Measurements from ENCODE around the gene GPAT3. TPM values are rescaled to one million over a fixed set of nuclear protein-coding genes. Genes with fewer than 3 reads are reported as not detected.
"Not testable (repeated sequence)": the region's sequence is repeated elsewhere in the genome, so short reads cannot be mapped to it uniquely, and the experiment has no call there.

GPAT3 gene
- total and polyA plus RNA-seq, 5 experiments from 2014 or later, result 1.6 to 6.1 (median 3.2) TPM

DNA sequence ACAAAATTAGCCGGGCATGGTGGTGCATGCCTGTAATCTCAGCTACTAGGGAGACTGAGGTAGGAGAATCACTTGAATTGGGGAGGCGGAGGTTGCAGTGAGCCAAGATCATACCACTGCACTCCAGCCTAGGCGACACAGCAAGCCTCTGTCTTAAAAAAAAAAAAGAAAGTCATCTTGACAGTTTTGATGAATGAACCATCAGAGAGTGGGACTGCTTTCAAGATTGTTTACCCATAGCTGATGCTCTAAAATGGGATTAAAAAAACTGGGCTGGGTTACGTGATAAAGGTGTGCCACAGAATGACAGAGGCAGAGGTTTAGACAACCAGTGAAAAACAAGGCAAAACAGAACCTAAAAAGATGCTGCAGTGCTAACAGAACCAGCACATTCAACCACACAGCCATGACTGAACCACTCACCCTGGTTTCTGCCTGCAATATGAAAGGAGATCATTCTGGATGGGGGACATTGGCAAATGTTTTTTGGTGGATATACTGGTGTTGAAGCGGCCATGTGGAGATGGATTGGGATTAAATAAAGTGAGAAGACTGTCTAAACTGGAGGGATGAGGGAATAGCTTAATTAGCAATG, 22.2 kb downstream of the GPAT3 start:
- Mint-ChIP-seq H3K4me3 (no peak overlapping the region), H3K4me1 (peaks cover 0 to 17% (median 1%) of the 10 kb centered on the region in 4 donors), H3K9me3 (no peaks in the 10 kb centered on the region), H3K27ac (peak overlapping the region in 1 of 10 donors; percentile 7), H3K36me3 (peaks cover 0 to 2% (median 0%) of the 10 kb centered on the region in 3 donors), H3K27me3 (peaks cover 0 to 4% (median 0%) of the 10 kb centered on the region in 5 donors)
- ATAC-seq (no peak), DNase-seq (no peak)
- POLR2A ChIA-PET, result no interaction called here

DNA sequence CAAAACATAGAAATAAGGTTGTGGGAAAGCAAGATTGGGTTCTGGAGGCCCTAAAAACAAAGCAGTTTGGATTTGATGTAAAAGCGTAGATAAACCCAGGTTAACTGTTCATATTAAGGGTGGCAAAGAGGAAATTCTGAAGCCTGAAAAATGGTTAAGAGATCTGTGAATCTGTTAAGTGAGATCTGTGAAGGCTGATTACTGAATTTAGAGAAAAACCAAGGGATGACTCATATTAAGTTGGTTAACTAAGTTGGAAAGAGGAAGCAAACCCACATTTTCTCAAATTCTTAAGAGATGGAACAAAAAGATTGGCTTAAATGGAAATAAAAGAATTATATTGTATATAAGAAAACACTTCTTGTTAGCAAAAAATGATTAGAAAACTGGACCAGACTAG, 22.8 kb downstream of the GPAT3 start:
- Mint-ChIP-seq H3K27me3 (peaks cover 0 to 4% (median 0%) of the 10 kb centered on the region in 5 donors), H3K4me3 (no peak overlapping the region), H3K27ac (no peak overlapping the region), H3K4me1 (peaks cover 0 to 15% (median 1%) of the 10 kb centered on the region in 4 donors), H3K36me3 (no peaks in the 10 kb centered on the region), H3K9me3 (no peaks in the 10 kb centered on the region)
- DNase-seq, result no peak
- POLR2A ChIA-PET, result no interaction called here
- ATAC-seq, result no peak

DNA sequence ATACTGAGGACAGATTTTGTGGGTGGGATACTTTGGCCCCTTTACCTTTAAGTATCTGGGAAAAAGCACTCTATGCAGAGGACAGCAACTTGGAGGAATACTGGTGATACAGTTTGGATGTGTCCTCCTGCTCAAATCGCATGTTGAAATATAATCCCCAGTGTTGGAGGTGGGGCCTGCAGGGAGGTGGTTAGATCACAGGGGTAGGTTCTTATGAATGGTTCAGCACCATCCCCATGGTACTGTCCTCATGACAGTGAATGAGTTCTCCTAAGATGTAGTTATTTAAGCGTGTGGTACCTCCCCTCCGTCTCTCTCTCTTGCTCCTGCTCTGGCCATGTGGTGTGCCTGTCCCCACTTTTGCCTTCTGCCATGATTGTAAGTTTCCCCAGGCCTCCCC, 24.6 kb downstream of the GPAT3 start:
- H3K27me3 Mint-ChIP-seq, result peaks cover 0 to 4% (median 0%) of the 10 kb centered on the region in 5 donors
- H3K27ac Mint-ChIP-seq, result no peak overlapping the region
- peaks cover 0 to 15% (median 1%) of the 10 kb centered on the region in 4 donors for H3K4me1 Mint-ChIP-seq
- DNase-seq (no peak), ATAC-seq (no peak)
- no peaks in the 10 kb centered on the region for H3K36me3 Mint-ChIP-seq
- POLR2A ChIA-PET, result no interaction called here
- H3K9me3 Mint-ChIP-seq, result no peaks in the 10 kb centered on the region
- no peak overlapping the region for H3K4me3 Mint-ChIP-seq

DNA sequence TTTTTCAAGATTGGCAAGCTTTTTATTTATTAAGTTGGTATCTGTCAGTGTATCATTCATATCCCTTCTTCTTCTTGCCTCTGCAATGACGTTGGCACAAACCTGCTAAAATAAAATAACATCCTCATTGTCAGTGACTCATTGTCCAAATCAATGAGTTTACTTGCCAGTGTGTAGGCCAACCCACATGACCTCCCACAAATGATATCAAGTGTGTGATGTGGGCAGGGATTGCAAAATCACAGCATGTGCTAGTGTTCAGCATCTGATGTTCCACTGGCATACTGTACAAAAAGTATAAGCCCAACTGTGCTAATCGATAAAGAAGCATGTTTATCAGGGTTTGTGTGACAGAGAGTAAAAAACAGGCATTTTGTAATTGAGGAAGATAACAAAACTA, 25.5 kb downstream of the GPAT3 start:
- H3K9me3 Mint-ChIP-seq, result no peaks in the 10 kb centered on the region
- no peaks in the 10 kb centered on the region for H3K36me3 Mint-ChIP-seq
- DNase-seq (no peak), ATAC-seq (no peak)
- H3K27me3 Mint-ChIP-seq, result peaks cover 0 to 4% (median 0%) of the 10 kb centered on the region in 5 donors
- H3K27ac Mint-ChIP-seq, result no peak overlapping the region
- H3K4me3 Mint-ChIP-seq, result no peak overlapping the region
- peaks cover 0 to 15% (median 1%) of the 10 kb centered on the region in 4 donors for H3K4me1 Mint-ChIP-seq
- POLR2A ChIA-PET, result no interaction called here

DNA sequence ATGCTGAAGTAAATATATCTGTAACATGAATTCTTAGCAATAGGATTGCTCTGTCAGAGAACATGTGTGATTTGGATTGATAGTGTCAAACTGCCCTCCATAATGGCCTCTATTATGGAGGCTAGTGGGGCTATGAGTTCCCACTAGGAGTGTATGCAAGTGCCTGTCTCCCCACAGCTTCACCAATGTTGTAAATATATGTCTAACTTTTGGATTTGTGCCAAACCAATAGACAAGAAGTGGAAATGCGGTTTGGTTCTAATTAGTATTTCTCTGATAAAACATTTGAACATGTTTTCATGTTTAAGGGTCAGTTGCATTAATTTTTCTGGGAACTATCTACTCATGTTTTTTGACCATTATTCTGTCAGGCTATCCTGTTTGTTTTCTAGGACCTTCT, 28.1 kb downstream of the GPAT3 start:
- no peaks in the 10 kb centered on the region for H3K9me3 Mint-ChIP-seq
- H3K4me1 Mint-ChIP-seq, result peaks cover 0 to 8% (median 0%) of the 10 kb centered on the region in 4 donors
- H3K27me3 Mint-ChIP-seq, result peaks cover 0 to 3% (median 0%) of the 10 kb centered on the region in 5 donors
- H3K27ac Mint-ChIP-seq, result no peak overlapping the region
- H3K36me3 Mint-ChIP-seq, result no peaks in the 10 kb centered on the region
- POLR2A ChIA-PET, result no interaction called here
- ATAC-seq (no peak), DNase-seq (no peak)
- no peak overlapping the region for H3K4me3 Mint-ChIP-seq

DNA sequence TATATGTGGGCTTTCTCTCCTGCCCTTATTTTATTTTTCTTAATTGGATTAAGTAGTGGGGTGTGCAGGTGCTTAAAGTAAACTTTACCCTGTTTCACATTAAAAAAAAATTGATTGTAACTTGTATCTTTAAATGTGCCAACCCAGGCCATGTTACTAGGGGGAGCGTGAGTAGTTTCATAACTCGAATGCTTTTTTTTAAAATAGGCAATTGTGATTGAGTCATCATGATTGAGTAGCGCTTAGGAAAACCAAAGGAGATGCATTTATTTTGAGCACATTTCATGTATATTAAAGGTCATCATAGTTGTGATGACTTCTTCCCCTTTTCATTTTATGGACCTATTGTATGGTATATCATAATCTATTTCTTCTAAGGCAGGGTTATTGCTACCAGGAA, 32.2 kb downstream of the GPAT3 start:
- H3K27ac Mint-ChIP-seq, result no peak overlapping the region
- ATAC-seq (no peak), DNase-seq (no peak)
- peaks cover 0 to 8% (median 0%) of the 10 kb centered on the region in 4 donors for H3K4me1 Mint-ChIP-seq
- POLR2A ChIA-PET, result no interaction called here
- peaks cover 0 to 3% (median 0%) of the 10 kb centered on the region in 5 donors for H3K27me3 Mint-ChIP-seq
- H3K4me3 Mint-ChIP-seq, result no peak overlapping the region
- no peaks in the 10 kb centered on the region for H3K36me3 Mint-ChIP-seq
- H3K9me3 Mint-ChIP-seq, result no peaks in the 10 kb centered on the region

DNA sequence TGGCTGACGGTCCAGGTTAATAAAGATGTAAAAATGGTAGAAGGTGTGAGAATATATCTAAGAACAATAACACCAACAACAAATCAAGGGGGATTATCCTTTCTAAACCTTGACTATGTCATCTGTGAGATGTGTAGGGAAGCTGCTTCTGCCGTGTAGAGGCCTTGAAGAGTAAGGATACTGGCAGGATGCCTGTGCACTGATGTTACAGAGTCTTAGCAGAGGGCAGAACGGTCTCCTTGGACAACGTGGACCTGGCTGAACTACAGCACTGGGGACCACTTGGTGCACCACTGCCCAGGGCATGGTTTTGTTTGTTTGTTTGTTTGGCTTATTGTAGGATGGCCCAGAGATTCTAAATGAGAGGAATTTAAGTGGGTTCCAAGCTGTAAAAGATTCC, 33.5 kb downstream of the GPAT3 start:
- ATAC-seq, result no peak

DNA sequence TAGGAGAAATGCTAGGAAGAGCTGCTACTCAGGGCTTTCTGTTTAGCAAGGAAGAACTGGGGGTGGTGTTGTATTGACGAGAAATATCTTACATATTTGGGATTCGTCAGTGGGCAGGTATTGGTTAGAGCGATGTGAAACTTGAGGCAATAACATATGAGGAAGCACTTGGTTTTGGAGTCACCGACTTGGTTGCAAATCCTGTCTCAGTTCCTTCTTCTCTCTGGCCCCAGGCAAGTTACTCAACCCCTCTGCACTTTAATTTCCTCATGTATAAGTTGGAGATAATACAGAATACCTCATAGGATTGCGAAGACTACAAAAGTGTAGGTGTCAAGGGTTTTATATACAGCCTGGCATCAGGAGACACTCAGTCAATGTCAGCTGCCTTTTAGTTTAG, 34.1 kb downstream of the GPAT3 start:
- no peaks in the 10 kb centered on the region for H3K36me3 Mint-ChIP-seq
- peaks cover 0 to 3% (median 0%) of the 10 kb centered on the region in 5 donors for H3K27me3 Mint-ChIP-seq
- no peak overlapping the region for H3K4me3 Mint-ChIP-seq
- no peak for ATAC-seq
- H3K4me1 Mint-ChIP-seq, result peaks cover 3 to 18% (median 11%) of the 10 kb centered on the region in 4 donors
- DNase-seq, result no peak
- POLR2A ChIA-PET, result no interaction called here
- no peaks in the 10 kb centered on the region for H3K9me3 Mint-ChIP-seq
- H3K27ac Mint-ChIP-seq, result no peak overlapping the region

More for the DNA sequence above, 33.5 kb downstream of the GPAT3 start:
- H3K27me3 Mint-ChIP-seq, result peaks cover 0 to 3% (median 0%) of the 10 kb centered on the region in 5 donors
- POLR2A ChIA-PET, result no interaction called here
- H3K4me3 Mint-ChIP-seq, result no peak overlapping the region
- H3K9me3 Mint-ChIP-seq, result no peaks in the 10 kb centered on the region
- H3K4me1 Mint-ChIP-seq, result peaks cover 3 to 18% (median 11%) of the 10 kb centered on the region in 4 donors
- no peak overlapping the region for H3K27ac Mint-ChIP-seq
- DNase-seq, result no peak
- H3K36me3 Mint-ChIP-seq, result no peaks in the 10 kb centered on the region

DNA sequence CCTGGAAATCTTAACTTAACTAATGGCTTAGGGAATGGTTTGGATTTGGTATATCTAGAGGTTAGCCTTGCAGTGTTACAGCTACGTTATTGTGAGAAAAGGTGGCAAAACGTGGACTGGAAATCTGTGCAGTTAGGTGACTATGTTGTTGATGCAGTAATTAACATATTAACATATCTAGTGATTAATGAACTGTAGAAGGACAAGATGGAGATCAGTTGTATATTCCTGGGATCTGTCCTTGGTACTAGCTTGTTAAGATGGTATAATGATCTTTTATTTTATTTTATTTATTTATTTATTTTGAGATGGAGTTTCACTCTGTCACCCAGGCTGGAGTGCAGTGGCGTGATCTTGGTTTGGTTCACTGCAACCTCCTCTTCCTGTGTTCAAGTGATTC, 36.9 kb downstream of the GPAT3 start:
- H3K27me3 Mint-ChIP-seq, result no peaks in the 10 kb centered on the region
- no peak overlapping the region for H3K4me3 Mint-ChIP-seq
- no peaks in the 10 kb centered on the region for H3K9me3 Mint-ChIP-seq
- POLR2A ChIA-PET, result no interaction called here
- peak overlapping the region in 1 of 10 donors; percentile 27 for H3K27ac Mint-ChIP-seq
- H3K36me3 Mint-ChIP-seq, result no peaks in the 10 kb centered on the region
- peaks cover 3 to 18% (median 11%) of the 10 kb centered on the region in 4 donors for H3K4me1 Mint-ChIP-seq
- ATAC-seq (no peak), DNase-seq (no peak)

DNA sequence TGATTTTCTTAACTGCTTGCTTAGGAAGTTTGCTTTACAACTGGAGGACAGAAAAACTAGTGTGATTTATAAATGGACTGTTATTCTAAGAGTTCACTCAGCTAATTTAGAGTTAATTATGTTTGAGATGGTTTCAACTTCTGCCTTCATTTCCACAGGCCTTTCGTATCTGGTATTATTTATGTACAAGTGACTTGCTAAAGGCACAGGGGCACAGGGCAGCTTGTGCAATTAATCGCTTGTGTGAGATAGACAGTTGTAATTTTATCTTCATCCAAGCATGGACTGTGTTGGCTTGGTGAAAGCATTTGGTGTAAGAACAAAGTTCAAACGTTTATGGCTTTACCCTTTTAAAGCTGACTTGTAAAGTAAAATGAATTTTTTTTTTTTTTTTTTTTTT, 38.3 kb downstream of the GPAT3 start:
- Mint-ChIP-seq H3K27me3 (no peaks in the 10 kb centered on the region), H3K9me3 (no peaks in the 10 kb centered on the region), H3K36me3 (no peaks in the 10 kb centered on the region), H3K27ac (peak overlapping the region in 2 of 10 donors; percentile 1 to 63), H3K4me1 (peaks cover 3 to 18% (median 11%) of the 10 kb centered on the region in 4 donors), H3K4me3 (no peak overlapping the region)
- no peak for ATAC-seq
- DNase-seq, result no peak
- POLR2A ChIA-PET, result no interaction called here

DNA sequence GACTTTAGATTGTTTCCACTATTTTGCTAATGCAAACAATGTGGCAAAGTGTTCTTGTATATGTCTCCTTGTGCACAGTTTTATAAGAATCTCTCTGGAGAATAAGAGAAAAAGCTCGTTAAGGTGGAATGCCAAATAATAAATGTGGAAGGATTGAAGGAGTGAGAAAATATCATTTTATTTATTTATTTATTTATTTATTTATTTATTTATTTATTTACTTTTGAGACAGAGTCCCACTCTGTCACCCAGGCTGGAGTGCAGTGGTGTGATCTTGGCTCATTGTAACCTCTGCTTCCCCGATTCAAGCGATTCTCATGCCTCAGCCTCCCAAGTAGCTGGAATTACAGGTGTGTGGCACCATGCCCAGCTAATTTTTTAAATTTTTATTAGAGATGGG, 40.3 kb downstream of the GPAT3 start:
- H3K4me3 Mint-ChIP-seq, ATAC-seq, POLR2A ChIA-PET, H3K36me3 Mint-ChIP-seq, H3K27me3 Mint-ChIP-seq, DNase-seq, H3K9me3 Mint-ChIP-seq, H3K27ac Mint-ChIP-seq: not testable (repeated sequence)
- H3K4me1 Mint-ChIP-seq, result peaks cover 3 to 13% (median 10%) of the 10 kb centered on the region in 4 donors

DNA sequence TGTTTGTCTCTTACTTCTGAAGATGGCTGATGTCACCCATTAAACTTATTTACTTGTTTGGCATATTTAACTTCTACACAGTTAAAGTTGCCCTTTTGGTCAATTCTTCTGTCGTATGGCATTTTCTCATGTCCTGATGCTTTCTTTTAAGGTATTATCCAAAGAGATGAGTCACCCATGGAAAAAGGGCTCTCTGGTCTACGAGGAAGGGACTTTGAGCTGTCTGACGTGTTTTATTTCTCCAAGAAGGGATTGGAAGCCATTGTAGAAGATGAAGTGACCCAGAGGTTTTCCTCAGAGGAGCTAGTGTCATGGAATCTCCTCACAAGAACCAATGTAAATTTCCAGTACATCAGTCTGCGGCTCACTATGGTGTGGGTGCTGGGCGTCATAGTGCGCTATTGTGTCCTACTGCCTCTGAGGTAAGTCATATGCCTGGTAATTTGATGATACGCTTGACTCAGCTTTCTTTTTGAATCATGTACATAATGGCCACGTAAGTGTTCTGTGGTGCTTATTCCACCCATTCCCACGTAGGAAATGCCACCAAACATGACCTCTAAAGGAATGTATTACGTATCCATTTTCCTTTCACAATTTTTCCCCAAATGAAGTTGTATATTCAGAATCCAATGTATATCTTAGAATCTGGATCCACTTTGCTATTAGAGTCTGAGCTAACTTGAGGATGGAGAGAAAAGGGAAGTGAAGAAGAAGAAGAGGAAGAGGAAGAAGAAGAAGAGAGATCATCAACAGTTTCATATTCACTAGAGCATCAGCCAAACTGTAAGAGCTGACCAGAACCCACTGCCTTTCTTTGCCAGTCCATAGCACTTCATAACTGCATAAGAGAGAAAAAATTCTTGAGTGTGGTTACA, 45.7 kb downstream of the GPAT3 start:
- no peak for ATAC-seq
- Mint-ChIP-seq H3K9me3 (no peaks in the 10 kb centered on the region), H3K27ac (peak overlapping the region in 1 of 10 donors; percentile 4), H3K4me3 (no peak overlapping the region), H3K4me1 (peaks cover 0 to 17% (median 0%) of the 10 kb centered on the region in 4 donors), H3K36me3 (peaks cover 0 to 1% (median 0%) of the 10 kb centered on the region in 3 donors), H3K27me3 (peaks cover 0 to 5% (median 0%) of the 10 kb centered on the region in 5 donors)
- POLR2A ChIA-PET, result interaction anchor here (0.6 kb wide), 1 partner anchor 37 kb away, joined by 3 read pairs; no protein-coding TSS in a partner anchor
- no peak for DNase-seq

DNA sequence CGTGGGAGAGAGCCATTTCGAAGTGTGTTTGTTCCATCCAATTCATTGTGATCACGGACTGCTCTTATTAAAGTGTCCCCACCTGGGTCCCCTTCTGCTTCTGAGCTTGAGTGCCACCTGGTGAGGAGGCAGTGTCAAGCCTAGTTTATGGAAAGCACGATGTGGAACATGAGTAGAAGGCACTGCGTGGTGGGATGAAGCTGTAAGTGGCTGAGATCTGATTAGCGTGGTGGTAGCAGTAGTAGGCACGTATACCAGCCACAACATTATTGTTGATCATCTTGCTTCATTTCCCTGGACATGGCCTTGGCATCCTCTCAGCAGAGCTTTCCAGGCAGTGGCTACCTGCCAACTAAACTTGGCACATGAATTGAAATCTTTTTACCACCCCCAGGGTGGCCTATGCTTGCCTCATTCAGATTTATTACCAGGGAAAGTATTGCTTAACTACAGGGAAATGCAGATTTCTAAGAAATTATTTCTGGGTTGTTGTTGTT, 46.4 kb downstream of the GPAT3 start:
- no peak for ATAC-seq
- peak in 2 of 10 donors; percentile 1 to 6 for DNase-seq
- POLR2A ChIA-PET, result interaction anchor here (0.6 kb wide), 1 partner anchor 38 kb away, joined by 3 read pairs; no protein-coding TSS in a partner anchor
- peaks cover 0 to 1% (median 0%) of the 10 kb centered on the region in 3 donors for H3K36me3 Mint-ChIP-seq
- no peak overlapping the region for H3K4me3 Mint-ChIP-seq
- H3K9me3 Mint-ChIP-seq, result no peaks in the 10 kb centered on the region
- H3K27me3 Mint-ChIP-seq, result peaks cover 0 to 5% (median 0%) of the 10 kb centered on the region in 5 donors
- H3K27ac Mint-ChIP-seq, result peak overlapping the region in 1 of 10 donors; percentile 4
- peaks cover 0 to 17% (median 0%) of the 10 kb centered on the region in 4 donors for H3K4me1 Mint-ChIP-seq

Measured in naive thymus-derived CD8-positive, alpha-beta T cell (primary cell).